Hematopoietic multipotent progenitor cell (in vitro differentiated cells): Measurements from ENCODE around the gene ARHGAP29. TPM values are rescaled to one million over a fixed set of nuclear protein-coding genes. Genes with fewer than 3 reads are reported as not detected.
"Not testable (repeated sequence)": the region's sequence is repeated elsewhere in the genome, so short reads cannot be mapped to it uniquely, and the experiment has no call there.

Source experiments
- DNase-seq, 3 donors: peaks; one replicate each; pipeline ENCODE4 v3.0.0-alpha.2; 2011 to 2015; ENCODE audit warnings: low read depth in 2 of 3, low spot score in 2 of 3
- total RNA-seq: library from RNA; depleted of rRNA; stranded (reverse); fragments of >200 nt; gene quantifications from one replicate; pipeline ENCODE4 v1.2.3, GENCODE V29; 2012

Gene ARHGAP29
- total RNA-seq, 1 donor: 0.27 TPM

GRCh38 chr1:94183197-94183815, 54.1 kb downstream of the ARHGAP29 start:
- DNase-seq: no peak

- DNase-seq: no peak
These were observed 55.2 kb downstream of the ARHGAP29 start for GRCh38 chr1:94182191-94182590.

- DNase-seq: no peak
These were observed 56.7 kb downstream of the ARHGAP29 start for GRCh38 chr1:94180650-94181049.

GRCh38 chr1:94178901-94179300, 58.5 kb downstream of the ARHGAP29 start:
- no peak for DNase-seq

- no peak for DNase-seq
These were observed 68.3 kb downstream of the ARHGAP29 start for GRCh38 chr1:94169126-94169525.

GRCh38 chr1:94165843-94166242, 71.5 kb downstream of the ARHGAP29 start:
- no peak for DNase-seq

GRCh38 chr1:94164885-94165284, 72.5 kb downstream of the ARHGAP29 start:
- DNase-seq: not testable (repeated sequence)

GRCh38 chr1:94164121-94164520, 73.3 kb downstream of the ARHGAP29 start:
- not testable (repeated sequence) for DNase-seq

GRCh38 chr1:94163249-94163648, 74.1 kb downstream of the ARHGAP29 start:
- not testable (repeated sequence) for DNase-seq

GRCh38 chr1:94160811-94161210, 76.6 kb downstream of the ARHGAP29 start:
- DNase-seq: no peak

- DNase-seq: no peak
These were observed 81.2 kb downstream of the ARHGAP29 start for GRCh38 chr1:94156096-94156625.

GRCh38 chr1:94154989-94155388, 82.4 kb downstream of the ARHGAP29 start:
- DNase-seq: no peak

- DNase-seq: no peak
These were observed 84.3 kb downstream of the ARHGAP29 start for GRCh38 chr1:94153133-94153532.

- not testable (repeated sequence) for DNase-seq
These were observed 88.2 kb downstream of the ARHGAP29 start for GRCh38 chr1:94149166-94149565.

- DNase-seq: no peak
These were observed 91.1 kb downstream of the ARHGAP29 start for GRCh38 chr1:94146273-94146672.

- DNase-seq: no peak
These were observed 92.5 kb downstream of the ARHGAP29 start for GRCh38 chr1:94144836-94145235.

- DNase-seq: no peak
These were observed 93.6 kb downstream of the ARHGAP29 start for GRCh38 chr1:94143809-94144176.

- no peak for DNase-seq
These were observed 94.1 kb downstream of the ARHGAP29 start for GRCh38 chr1:94143173-94143808.

GRCh38 chr1:94142583-94142982, 94.8 kb downstream of the ARHGAP29 start:
- no peak for DNase-seq

- DNase-seq: no peak
These were observed 95.4 kb downstream of the ARHGAP29 start for GRCh38 chr1:94142022-94142421.

- no peak for DNase-seq
These were observed 105.3 kb downstream of the ARHGAP29 start for GRCh38 chr1:94132111-94132510.

GRCh38 chr1:94130851-94131595, 106.4 kb downstream of the ARHGAP29 start:
- DNase-seq: no peak
